ENCODE results near the gene TWIST2.

Gene TWIST2

GRCh38 chr2:238847841-238848690, at the start of gene TWIST2:
Gene TWIST2, plus strand, starts transcription at chr2:238848085. Its CDS starts 131 bp downstream, at chr2:238848216.
- 0 out of 2 replicates have a peak, but pooled peaks cover 8% of the 10 kb centered on the region for H3K4me1 ChIP-seq (ENCODE audit: control insufficient read depth, insufficient read depth, low read length)
- no peak within 1 kb of the TSS for H3K27ac ChIP-seq (ENCODE audit: low read depth, low read length)
- peak within 1 kb of the TSS; percentile 50 for H3K9ac ChIP-seq (ENCODE audit: low read length)
- peaks cover 82% of the 10 kb centered on the region for H3K27me3 ChIP-seq (ENCODE audit: control insufficient read depth, insufficient read depth, low read length)
- peak within 1 kb of the TSS; percentile 62 for H3K4me3 ChIP-seq (ENCODE audit: low read depth, low read length)
- no peaks in the 10 kb centered on the region for H3K36me3 ChIP-seq (ENCODE audit: control insufficient read depth, insufficient read depth, low read length)
- H3K9me3 ChIP-seq (ENCODE audit: control insufficient read depth, insufficient read depth, low read depth, low read length): no peaks in the 10 kb centered on the region

GRCh38 chr2:238801791-238802190, 46.1 kb upstream of the TWIST2 start:
- H3K27me3 ChIP-seq (ENCODE audit: control insufficient read depth, insufficient read depth, low read length): peaks cover 10% of the 10 kb centered on the region
- no peak overlapping the region for H3K4me3 ChIP-seq (ENCODE audit: low read depth, low read length)
- no peaks in the 10 kb centered on the region for H3K36me3 ChIP-seq (ENCODE audit: control insufficient read depth, insufficient read depth, low read length)
- H3K9me3 ChIP-seq (ENCODE audit: control insufficient read depth, insufficient read depth, low read depth, low read length): no peaks in the 10 kb centered on the region
- no peak overlapping the region for H3K27ac ChIP-seq (ENCODE audit: low read depth, low read length)
- H3K9ac ChIP-seq (ENCODE audit: low read length): no peak overlapping the region
- no peaks in the 10 kb centered on the region for H3K4me1 ChIP-seq (ENCODE audit: control insufficient read depth, insufficient read depth, low read length)

- no peaks in the 10 kb centered on the region for H3K36me3 ChIP-seq (ENCODE audit: control insufficient read depth, insufficient read depth, low read length)
- no peak overlapping the region for H3K4me3 ChIP-seq (ENCODE audit: low read depth, low read length)
- H3K4me1 ChIP-seq (ENCODE audit: control insufficient read depth, insufficient read depth, low read length): no peaks in the 10 kb centered on the region
- no peak overlapping the region for H3K9ac ChIP-seq (ENCODE audit: low read length)
- H3K27me3 ChIP-seq (ENCODE audit: control insufficient read depth, insufficient read depth, low read length): no peaks in the 10 kb centered on the region; the same call in 1 of the 2 replicates
- H3K27ac ChIP-seq (ENCODE audit: low read depth, low read length): no peak overlapping the region
- no peaks in the 10 kb centered on the region for H3K9me3 ChIP-seq (ENCODE audit: control insufficient read depth, insufficient read depth, low read depth, low read length)
These were observed 44.9 kb upstream of the TWIST2 start for GRCh38 chr2:238802957-238803356.

GRCh38 chr2:238803996-238804870, 43.7 kb upstream of the TWIST2 start:
- no peak overlapping the region for H3K9ac ChIP-seq (ENCODE audit: low read length)
- H3K4me3 ChIP-seq (ENCODE audit: low read depth, low read length): no peak overlapping the region
- no peaks in the 10 kb centered on the region for H3K4me1 ChIP-seq (ENCODE audit: control insufficient read depth, insufficient read depth, low read length)
- H3K27ac ChIP-seq (ENCODE audit: low read depth, low read length): no peak overlapping the region
- peaks cover 13% of the 10 kb centered on the region for H3K9me3 ChIP-seq (ENCODE audit: control insufficient read depth, insufficient read depth, low read depth, low read length)
- H3K36me3 ChIP-seq (ENCODE audit: control insufficient read depth, insufficient read depth, low read length): no peaks in the 10 kb centered on the region
- no peaks in the 10 kb centered on the region; the same call in 1 of the 2 replicates for H3K27me3 ChIP-seq (ENCODE audit: control insufficient read depth, insufficient read depth, low read length)

GRCh38 chr2:238808761-238809160, 39.1 kb upstream of the TWIST2 start:
- Histone ChIP-seq H3K9me3 (ENCODE audit: control insufficient read depth, insufficient read depth, low read depth, low read length) (peaks cover 26% of the 10 kb centered on the region), H3K4me1 (ENCODE audit: control insufficient read depth, insufficient read depth, low read length) (no peaks in the 10 kb centered on the region), H3K9ac (ENCODE audit: low read length) (no peak overlapping the region), H3K4me3 (ENCODE audit: low read depth, low read length) (no peak overlapping the region), H3K27ac (ENCODE audit: low read depth, low read length) (no peak overlapping the region), H3K27me3 (ENCODE audit: control insufficient read depth, insufficient read depth, low read length) (no peaks in the 10 kb centered on the region), H3K36me3 (ENCODE audit: control insufficient read depth, insufficient read depth, low read length) (no peaks in the 10 kb centered on the region)

GRCh38 chr2:238810321-238810720, 37.6 kb upstream of the TWIST2 start:
- Histone ChIP-seq H3K9me3 (ENCODE audit: control insufficient read depth, insufficient read depth, low read depth, low read length) (peaks cover 26% of the 10 kb centered on the region), H3K27ac (ENCODE audit: low read depth, low read length) (no peak overlapping the region), H3K27me3 (ENCODE audit: control insufficient read depth, insufficient read depth, low read length) (no peaks in the 10 kb centered on the region), H3K4me3 (ENCODE audit: low read depth, low read length) (no peak overlapping the region), H3K4me1 (ENCODE audit: control insufficient read depth, insufficient read depth, low read length) (no peaks in the 10 kb centered on the region), H3K9ac (ENCODE audit: low read length) (no peak overlapping the region), H3K36me3 (ENCODE audit: control insufficient read depth, insufficient read depth, low read length) (no peaks in the 10 kb centered on the region)

GRCh38 chr2:238811293-238811692, 36.6 kb upstream of the TWIST2 start:
- H3K4me1 ChIP-seq (ENCODE audit: control insufficient read depth, insufficient read depth, low read length): no peaks in the 10 kb centered on the region
- H3K27me3 ChIP-seq (ENCODE audit: control insufficient read depth, insufficient read depth, low read length): no peaks in the 10 kb centered on the region
- H3K36me3 ChIP-seq (ENCODE audit: control insufficient read depth, insufficient read depth, low read length): no peaks in the 10 kb centered on the region
- peaks cover 26% of the 10 kb centered on the region for H3K9me3 ChIP-seq (ENCODE audit: control insufficient read depth, insufficient read depth, low read depth, low read length)
- no peak overlapping the region for H3K9ac ChIP-seq (ENCODE audit: low read length)
- no peak overlapping the region for H3K27ac ChIP-seq (ENCODE audit: low read depth, low read length)
- no peak overlapping the region for H3K4me3 ChIP-seq (ENCODE audit: low read depth, low read length)

- H3K9me3 ChIP-seq (ENCODE audit: control insufficient read depth, insufficient read depth, low read depth, low read length): peaks cover 26% of the 10 kb centered on the region
- no peak overlapping the region for H3K27ac ChIP-seq (ENCODE audit: low read depth, low read length)
- no peaks in the 10 kb centered on the region for H3K36me3 ChIP-seq (ENCODE audit: control insufficient read depth, insufficient read depth, low read length)
- H3K9ac ChIP-seq (ENCODE audit: low read length): no peak overlapping the region
- no peaks in the 10 kb centered on the region for H3K4me1 ChIP-seq (ENCODE audit: control insufficient read depth, insufficient read depth, low read length)
- H3K27me3 ChIP-seq (ENCODE audit: control insufficient read depth, insufficient read depth, low read length): 0 out of 2 replicates have a peak, but pooled peaks cover 2% of the 10 kb centered on the region
- H3K4me3 ChIP-seq (ENCODE audit: low read depth, low read length): no peak overlapping the region
These were observed 36.1 kb upstream of the TWIST2 start for GRCh38 chr2:238811759-238812158.

GRCh38 chr2:238813109-238813508, 34.8 kb upstream of the TWIST2 start:
- no peak overlapping the region for H3K4me3 ChIP-seq (ENCODE audit: low read depth, low read length)
- 0 out of 2 replicates have a peak, but pooled peaks cover 3% of the 10 kb centered on the region for H3K27me3 ChIP-seq (ENCODE audit: control insufficient read depth, insufficient read depth, low read length)
- no peak overlapping the region for H3K9ac ChIP-seq (ENCODE audit: low read length)
- H3K36me3 ChIP-seq (ENCODE audit: control insufficient read depth, insufficient read depth, low read length): no peaks in the 10 kb centered on the region
- H3K4me1 ChIP-seq (ENCODE audit: control insufficient read depth, insufficient read depth, low read length): peaks cover 11% of the 10 kb centered on the region; the same call in 1 of the 2 replicates
- H3K9me3 ChIP-seq (ENCODE audit: control insufficient read depth, insufficient read depth, low read depth, low read length): peaks cover 24% of the 10 kb centered on the region
- no peak overlapping the region for H3K27ac ChIP-seq (ENCODE audit: low read depth, low read length)

- H3K9me3 ChIP-seq (ENCODE audit: control insufficient read depth, insufficient read depth, low read depth, low read length): peaks cover 9% of the 10 kb centered on the region
- no peak overlapping the region for H3K4me3 ChIP-seq (ENCODE audit: low read depth, low read length)
These were observed 33.1 kb upstream of the TWIST2 start for GRCh38 chr2:238814815-238815214.

More at GRCh38 chr2:238814815-238815214, 33.1 kb upstream of the TWIST2 start:
- Histone ChIP-seq H3K27me3 (ENCODE audit: control insufficient read depth, insufficient read depth, low read length) (0 out of 2 replicates have a peak, but pooled peaks cover 3% of the 10 kb centered on the region), H3K4me1 (ENCODE audit: control insufficient read depth, insufficient read depth, low read length) (peaks cover 15% of the 10 kb centered on the region; the same call in 1 of the 2 replicates), H3K9ac (ENCODE audit: low read length) (no peak overlapping the region), H3K27ac (ENCODE audit: low read depth, low read length) (no peak overlapping the region), H3K36me3 (ENCODE audit: control insufficient read depth, insufficient read depth, low read length) (no peaks in the 10 kb centered on the region)

Data from HUES6 (cell line).